Activated naive CD4-positive, alpha-beta T cell treated with anti-CD3 and anti-CD28 coated beads for 36 hours (primary cell): Measurements from ENCODE around the gene SLC25A38. TPM values are rescaled to one million over a fixed set of nuclear protein-coding genes. Genes with fewer than 3 reads are reported as not detected.
"Not testable (repeated sequence)": the region's sequence is repeated elsewhere in the genome, so short reads cannot be mapped to it uniquely, and the experiment has no call there.

Experiments
- CTCF ChIA-PET: fragments of 350-600 bp; sonication (Branson Sonifier 250); formaldehyde crosslinking; loops from one replicate; lab custom pipeline; 2021; ENCODE audit warnings: antibody characterized with exemption; lab: Charles Lee
- DNase-seq: peaks from one replicate; pipeline ENCODE4 v3.0.0-alpha.2; 2020
- H3K27ac Mint-ChIP-seq: one replicate; pipeline ENCODE4 v1.8.0; 2021; ENCODE audit warnings: mild to moderate bottlenecking, mixed read lengths
- H3K27me3 Mint-ChIP-seq: one replicate; pipeline ENCODE4 v1.8.0; 2021; ENCODE audit warnings: low read depth, mixed read lengths
- H3K36me3 Mint-ChIP-seq: one replicate; pipeline ENCODE4 v1.8.0; 2021; ENCODE audit warnings: low read depth, mixed read lengths
- H3K4me1 Mint-ChIP-seq: one replicate; pipeline ENCODE4 v1.8.0; 2021; ENCODE audit warnings: low read depth, mixed read lengths
- H3K4me3 Mint-ChIP-seq: one replicate; pipeline ENCODE4 v1.8.0; 2021; ENCODE audit warnings: mild to moderate bottlenecking, moderate library complexity, mixed read lengths
- H3K9me3 Mint-ChIP-seq: one replicate; pipeline ENCODE4 v1.8.0; 2021; ENCODE audit warnings: mixed read lengths
- intact Hi-C: fragments of 100-400 bp; cut with micrococcal nuclease; formaldehyde crosslinking; loops from one replicate; pipeline ENCODE4 v1.15.1; 2023
- total RNA-seq, 2 experiments: library from RNA; stranded (reverse); gene quantifications; one replicate each; pipeline ENCODE4 v1.2.3, GENCODE V29; 2021

Gene SLC25A38
- total RNA-seq, 2 experiments from 2014 or later = 20.9 to 21.0 TPM

DNA sequence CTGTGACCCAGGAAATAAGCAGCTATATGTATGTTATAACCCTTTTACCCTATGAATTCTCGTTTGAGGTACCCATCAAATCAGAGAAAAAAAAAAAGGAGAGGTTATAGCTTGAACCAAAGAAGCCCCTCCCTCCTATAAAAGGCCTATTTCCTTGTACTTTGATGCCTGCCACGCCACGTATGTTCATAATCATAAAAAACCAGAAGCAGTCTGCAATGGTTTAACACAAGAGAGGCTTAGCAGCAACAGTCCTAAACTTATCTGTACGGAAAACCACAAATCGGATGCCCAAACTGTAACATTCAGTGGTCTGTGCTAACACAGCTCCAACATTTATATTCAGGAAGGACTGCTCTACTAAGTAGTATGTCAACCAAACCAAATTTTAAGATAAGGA, 32.5 kb upstream of the SLC25A38 start:
- no peaks in the 10 kb centered on the region for H3K36me3 Mint-ChIP-seq
- intact Hi-C loops = no loop called here
- H3K4me1 Mint-ChIP-seq = peaks cover 33% of the 10 kb centered on the region
- no peaks in the 10 kb centered on the region for H3K9me3 Mint-ChIP-seq
- H3K27me3 Mint-ChIP-seq = no peaks in the 10 kb centered on the region
- H3K27ac Mint-ChIP-seq = no peak overlapping the region
- no peak overlapping the region for H3K4me3 Mint-ChIP-seq
- no peak for DNase-seq
- CTCF ChIA-PET = interaction anchor here (0.6 to 1.1 kb wide), 2 partner anchors 8 to 12 kb away, joined by 3 to 4 read pairs; no protein-coding TSS in a partner anchor

DNA sequence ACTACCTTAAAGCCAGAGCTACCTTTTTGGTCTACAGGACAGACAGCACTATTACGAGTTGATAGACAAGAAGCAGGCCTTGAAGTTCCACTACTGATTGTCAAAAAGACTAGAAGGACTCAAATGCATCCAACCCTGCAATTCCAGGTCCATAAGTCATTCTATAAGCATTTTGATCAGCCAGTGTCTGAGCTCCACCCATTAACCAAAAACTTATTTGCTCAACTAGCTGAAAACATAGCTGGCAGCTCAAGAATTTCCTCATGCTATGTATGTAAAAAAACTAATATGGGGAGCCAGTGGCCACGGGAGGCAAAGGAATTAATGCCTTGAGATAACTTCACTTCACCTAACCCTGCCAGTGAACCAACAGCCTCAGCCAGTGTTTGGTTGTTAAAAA, 32.0 kb upstream of the SLC25A38 start:
- H3K27ac Mint-ChIP-seq, H3K9me3 Mint-ChIP-seq, H3K4me3 Mint-ChIP-seq, DNase-seq, H3K36me3 Mint-ChIP-seq, H3K27me3 Mint-ChIP-seq, intact Hi-C loops: not testable (repeated sequence)
- H3K4me1 Mint-ChIP-seq = peaks cover 30% of the 10 kb centered on the region
- CTCF ChIA-PET = interaction anchor here (0.6 to 1.1 kb wide), 3 partner anchors 9 to 29 kb away, joined by 3 to 4 read pairs (median 3); no protein-coding TSS in a partner anchor

DNA sequence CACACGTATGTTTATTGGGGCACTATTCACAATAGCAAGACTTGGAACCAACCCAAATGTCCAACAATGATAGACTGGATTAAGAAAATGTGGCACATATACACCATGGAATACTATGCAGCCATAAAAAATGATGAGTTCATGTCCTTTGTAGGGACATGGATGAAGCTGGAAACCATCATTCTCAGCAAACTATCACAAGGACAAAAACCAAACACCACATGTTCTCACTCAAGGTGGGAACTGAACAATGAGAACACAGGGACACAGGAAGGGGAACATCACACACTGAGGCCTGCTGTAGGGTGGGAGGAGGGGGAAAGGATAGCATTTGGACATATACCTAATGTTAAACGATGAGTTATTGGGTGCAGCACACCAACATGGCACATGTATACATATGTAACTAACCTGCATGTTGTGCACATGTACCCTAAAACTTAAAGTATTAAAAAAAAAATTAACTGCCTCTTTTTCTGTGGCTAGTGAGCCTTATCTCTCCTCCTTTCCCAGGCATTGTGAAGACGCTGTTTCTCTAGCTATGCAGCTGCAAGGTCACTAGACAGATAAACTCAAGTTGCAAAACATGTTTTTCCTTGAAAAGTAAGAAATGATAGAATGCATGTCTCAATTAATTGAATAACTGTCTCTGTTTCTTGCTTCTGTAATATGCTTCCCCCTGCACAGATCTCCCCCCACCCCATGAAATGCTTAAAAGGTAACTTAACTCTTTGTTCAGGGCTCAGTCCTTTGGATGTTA, 29.8 kb upstream of the SLC25A38 start:
- H3K27ac Mint-ChIP-seq, DNase-seq, H3K4me3 Mint-ChIP-seq, intact Hi-C loops, H3K27me3 Mint-ChIP-seq, H3K36me3 Mint-ChIP-seq, H3K9me3 Mint-ChIP-seq: not testable (repeated sequence)
- CTCF ChIA-PET = interaction anchor here (1.8 kb wide), 1 partner anchor 24 kb away, joined by 4 read pairs; no protein-coding TSS in a partner anchor
- peaks cover 15% of the 10 kb centered on the region for H3K4me1 Mint-ChIP-seq

DNA sequence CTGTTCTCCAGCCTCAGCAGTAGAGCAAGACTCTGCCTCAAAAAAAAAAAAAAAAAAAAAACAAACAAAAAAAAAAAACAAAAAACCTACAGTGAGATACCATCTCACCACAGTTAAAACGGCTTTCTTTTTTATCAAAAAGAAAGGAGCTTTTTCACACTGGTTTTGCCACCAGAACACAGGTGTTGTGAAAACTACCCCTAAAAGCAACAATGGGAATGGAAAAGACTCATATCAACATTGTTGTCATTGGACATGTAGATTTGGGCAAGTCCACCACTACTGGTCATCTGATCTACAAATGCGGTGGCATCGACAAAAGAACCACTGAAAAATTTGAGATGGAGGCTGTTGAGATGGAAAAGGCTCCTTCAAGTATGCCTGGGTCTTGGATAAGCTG, 24.8 kb upstream of the SLC25A38 start:
- H3K27ac Mint-ChIP-seq = no peak overlapping the region
- intact Hi-C loops = no loop called here
- no peaks in the 10 kb centered on the region for H3K27me3 Mint-ChIP-seq
- H3K4me1 Mint-ChIP-seq = peaks cover 28% of the 10 kb centered on the region
- CTCF ChIA-PET = no interaction called here
- no peak overlapping the region for H3K4me3 Mint-ChIP-seq
- no peak for DNase-seq
- no peaks in the 10 kb centered on the region for H3K9me3 Mint-ChIP-seq
- no peaks in the 10 kb centered on the region for H3K36me3 Mint-ChIP-seq

DNA sequence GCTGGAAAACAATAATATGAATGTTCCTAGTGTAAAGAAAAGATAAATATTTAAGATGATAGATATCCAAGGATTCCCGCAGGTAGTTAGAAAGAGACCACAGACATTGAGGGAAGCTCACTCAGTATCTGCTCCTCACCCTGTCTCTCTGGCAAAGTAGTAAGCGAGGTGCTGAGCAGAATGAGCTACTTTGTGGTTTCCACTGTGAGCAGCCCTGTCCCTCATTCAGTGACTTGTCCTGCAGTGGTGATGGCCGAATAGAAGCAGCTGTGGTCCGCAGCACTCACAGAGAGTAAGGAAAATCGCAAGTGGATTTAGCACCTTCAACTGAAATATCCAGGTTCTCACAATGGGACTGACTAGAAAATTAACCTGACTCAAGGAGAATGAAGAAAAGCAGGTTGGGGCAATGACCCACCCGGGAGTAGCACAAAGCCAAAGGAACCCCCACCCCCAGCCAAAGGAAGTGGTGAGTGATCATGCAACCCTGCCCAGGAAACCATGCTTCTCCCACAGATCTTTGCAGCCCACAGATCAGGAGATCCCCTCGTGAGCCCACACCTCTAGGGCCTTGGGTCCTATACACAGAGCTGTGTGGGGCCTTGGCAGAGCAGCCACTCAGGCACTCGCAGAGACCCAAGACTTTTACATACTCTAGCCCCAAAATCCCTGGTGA, 21.8 kb upstream of the SLC25A38 start:
- peak; percentile 64 for DNase-seq
- no peaks in the 10 kb centered on the region for H3K9me3 Mint-ChIP-seq
- no peak overlapping the region for H3K4me3 Mint-ChIP-seq
- no peaks in the 10 kb centered on the region for H3K27me3 Mint-ChIP-seq
- H3K4me1 Mint-ChIP-seq = peaks cover 28% of the 10 kb centered on the region
- CTCF ChIA-PET = interaction anchor here (0.8 to 3.5 kb wide), 6 partner anchors 14 to 235 kb away, joined by 3 to 12 read pairs (median 3); no protein-coding TSS in a partner anchor
- no peaks in the 10 kb centered on the region for H3K36me3 Mint-ChIP-seq
- intact Hi-C loops = loop anchor here (2.0 kb wide), 1 partner anchor 17 kb away; no protein-coding TSS in a partner anchor
- peak overlapping the region; percentile 46 for H3K27ac Mint-ChIP-seq

DNA sequence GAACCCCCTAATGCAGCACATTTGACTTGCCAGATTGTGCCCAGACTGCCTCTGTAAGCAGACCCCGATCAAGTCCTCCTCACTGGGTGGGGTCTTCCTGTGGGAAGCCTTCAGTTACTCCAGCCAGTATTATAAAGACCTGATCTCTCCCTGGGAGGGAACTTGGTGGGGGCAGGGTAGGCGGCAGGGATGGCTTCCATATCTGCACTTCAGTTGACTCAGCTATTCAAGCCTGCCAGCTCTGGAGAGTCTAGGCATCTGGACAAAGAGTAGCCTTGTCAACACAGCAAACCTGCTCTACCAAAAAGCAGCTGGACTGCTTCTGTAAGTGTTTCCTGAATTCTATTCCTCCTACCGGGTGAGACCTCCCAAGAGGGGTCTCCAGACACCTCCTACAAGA, 21.0 kb upstream of the SLC25A38 start:
- no peak overlapping the region for H3K27ac Mint-ChIP-seq
- intact Hi-C loops = no loop called here

DNA sequence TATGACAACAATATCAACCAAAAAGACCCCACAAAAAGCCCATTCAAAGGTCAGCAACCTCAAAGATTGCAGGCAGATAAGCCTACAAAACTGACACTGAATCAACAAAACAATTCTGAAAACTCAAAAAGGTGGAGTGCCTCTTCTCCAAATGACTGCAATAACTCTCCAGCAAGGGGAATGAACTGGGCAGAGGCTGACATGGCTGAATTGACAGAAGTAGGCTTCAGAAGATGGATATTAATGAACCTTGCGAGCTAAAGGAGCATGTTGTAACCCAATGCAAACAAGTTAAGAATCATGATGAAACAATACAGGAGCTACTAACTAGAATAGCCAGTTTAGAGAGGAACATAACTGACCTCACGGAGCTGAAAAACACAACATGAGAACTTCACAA, 20.4 kb upstream of the SLC25A38 start:
- H3K36me3 Mint-ChIP-seq = no peaks in the 10 kb centered on the region
- H3K27me3 Mint-ChIP-seq = no peaks in the 10 kb centered on the region
- intact Hi-C loops = no loop called here
- DNase-seq = no peak
- no peak overlapping the region for H3K27ac Mint-ChIP-seq
- H3K4me3 Mint-ChIP-seq = no peak overlapping the region
- H3K4me1 Mint-ChIP-seq = peaks cover 26% of the 10 kb centered on the region
- no peaks in the 10 kb centered on the region for H3K9me3 Mint-ChIP-seq
- CTCF ChIA-PET = interaction anchor here (0.7 to 3.5 kb wide), 3 partner anchors 12 to 70 kb away, joined by 4 to 12 read pairs (median 6); no protein-coding TSS in a partner anchor

More for the DNA sequence above, 21.0 kb upstream of the SLC25A38 start:
- H3K9me3 Mint-ChIP-seq = no peaks in the 10 kb centered on the region
- DNase-seq = no peak
- peaks cover 28% of the 10 kb centered on the region for H3K4me1 Mint-ChIP-seq
- no peak overlapping the region for H3K4me3 Mint-ChIP-seq
- H3K27me3 Mint-ChIP-seq = no peaks in the 10 kb centered on the region
- CTCF ChIA-PET = interaction anchor here (0.7 to 3.5 kb wide), 3 partner anchors 12 to 69 kb away, joined by 4 to 12 read pairs (median 6); no protein-coding TSS in a partner anchor
- H3K36me3 Mint-ChIP-seq = no peaks in the 10 kb centered on the region

DNA sequence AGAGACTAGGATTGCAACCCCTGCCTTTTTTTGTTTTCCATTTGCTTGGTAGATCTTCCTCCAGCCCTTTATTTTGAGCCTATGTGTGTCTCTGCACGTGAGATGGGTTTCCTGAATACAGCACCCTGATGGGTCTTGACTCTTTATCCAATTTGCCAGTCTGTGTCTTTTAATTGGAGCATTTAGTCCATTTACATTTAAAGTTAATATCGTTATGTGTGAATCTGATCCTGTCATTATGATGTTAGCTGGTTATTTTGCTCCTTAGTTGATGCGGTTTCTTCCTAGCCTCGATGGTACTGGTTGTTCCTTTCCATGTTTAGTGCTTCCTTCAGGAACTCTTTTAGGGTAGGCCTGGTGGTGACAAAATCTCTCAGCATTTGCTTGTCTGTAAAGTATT, 12.7 kb upstream of the SLC25A38 start:
- H3K4me1 Mint-ChIP-seq, H3K27ac Mint-ChIP-seq, intact Hi-C loops, CTCF ChIA-PET, H3K27me3 Mint-ChIP-seq, H3K4me3 Mint-ChIP-seq, H3K36me3 Mint-ChIP-seq, H3K9me3 Mint-ChIP-seq, DNase-seq: not testable (repeated sequence)

DNA sequence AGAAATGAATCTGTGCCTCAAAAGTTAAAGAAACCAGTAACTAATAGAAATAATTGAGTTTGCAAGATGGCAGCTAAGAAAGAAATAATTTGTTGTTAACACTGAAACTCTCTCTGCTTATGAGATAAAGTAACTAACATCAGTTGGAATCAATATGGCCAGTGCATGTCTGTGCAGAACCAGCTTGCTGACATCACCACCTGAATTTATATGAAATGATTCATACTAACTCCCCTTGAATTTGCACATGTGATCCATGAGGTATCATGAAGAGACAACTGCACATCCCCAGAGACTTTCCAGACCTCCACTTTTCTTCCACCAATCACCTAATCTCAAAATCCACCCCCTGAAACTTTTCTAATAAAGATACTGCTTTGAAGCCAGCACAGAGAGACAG, 10.3 kb upstream of the SLC25A38 start:
- no peaks in the 10 kb centered on the region for H3K27me3 Mint-ChIP-seq
- no peaks in the 10 kb centered on the region for H3K36me3 Mint-ChIP-seq
- H3K27ac Mint-ChIP-seq = no peak overlapping the region
- H3K4me1 Mint-ChIP-seq = no peaks in the 10 kb centered on the region
- H3K4me3 Mint-ChIP-seq = no peak overlapping the region
- CTCF ChIA-PET = interaction anchor here (0.6 to 3.2 kb wide), 4 partner anchors 22 to 158 kb away, joined by 3 to 16 read pairs (median 3); no protein-coding TSS in a partner anchor
- DNase-seq = no peak
- intact Hi-C loops = no loop called here
- peaks cover 3% of the 10 kb centered on the region for H3K9me3 Mint-ChIP-seq

DNA sequence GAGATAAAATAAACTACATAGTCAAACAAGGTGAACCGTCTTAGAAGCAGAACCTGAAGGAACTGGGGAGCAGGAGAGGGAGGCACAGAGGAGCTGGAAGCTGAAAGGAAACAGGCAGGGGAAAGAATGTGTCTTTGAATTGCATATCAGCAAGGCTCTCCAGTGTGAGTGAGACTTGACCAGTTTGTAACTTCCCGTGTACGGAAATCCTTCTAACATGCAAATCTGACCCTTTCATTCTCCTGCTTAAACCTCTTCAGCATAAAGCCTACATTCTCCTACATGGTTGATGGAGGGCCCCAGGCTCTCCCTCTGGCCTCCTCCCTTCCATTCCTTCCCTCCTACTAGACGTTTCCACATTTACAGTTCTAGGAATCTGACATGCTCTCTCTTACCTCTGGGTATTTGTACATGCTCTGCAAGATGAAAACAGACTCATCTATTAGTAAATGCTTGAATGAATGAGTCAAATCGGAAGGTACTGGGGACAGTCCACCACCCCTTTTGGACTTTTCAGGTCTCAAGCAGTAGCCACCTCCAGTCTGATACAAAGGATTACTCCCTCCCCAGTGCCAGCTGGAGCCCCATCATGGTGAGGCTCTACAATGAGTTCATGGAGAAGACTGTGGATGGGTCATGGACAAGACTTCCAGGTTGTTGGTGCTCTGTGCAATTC, 6.1 kb upstream of the SLC25A38 start:
- H3K27me3 Mint-ChIP-seq = no peaks in the 10 kb centered on the region
- no peak overlapping the region for H3K27ac Mint-ChIP-seq
- no peaks in the 10 kb centered on the region for H3K9me3 Mint-ChIP-seq
- DNase-seq = no peak
- intact Hi-C loops = no loop called here
- no peak overlapping the region for H3K4me3 Mint-ChIP-seq
- no peaks in the 10 kb centered on the region for H3K4me1 Mint-ChIP-seq
- H3K36me3 Mint-ChIP-seq = no peaks in the 10 kb centered on the region
- CTCF ChIA-PET = interaction anchor here (0.7 to 5.7 kb wide), 12 partner anchors 14 to 269 kb away, joined by 3 to 81 read pairs (median 6); no protein-coding TSS in a partner anchor

DNA sequence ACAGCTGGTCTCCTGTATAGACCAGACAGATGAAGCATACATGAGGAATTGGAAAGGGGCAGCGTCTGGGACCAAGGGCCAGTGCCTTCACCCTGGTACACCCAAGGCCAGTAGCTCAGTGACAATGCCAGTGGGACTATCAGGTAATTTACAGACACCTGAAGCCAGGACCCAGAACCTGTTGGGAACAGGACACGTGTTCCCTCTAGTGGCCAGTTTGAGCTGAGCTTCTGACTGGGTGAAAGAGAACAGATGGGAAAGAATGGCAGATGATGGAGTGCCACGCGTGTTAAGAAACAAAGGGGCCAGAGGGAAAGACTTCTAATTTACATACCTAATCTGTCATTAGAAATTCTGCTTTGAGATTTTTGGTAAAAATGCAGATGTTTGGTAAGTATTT, 5.1 kb upstream of the SLC25A38 start:
- H3K27ac Mint-ChIP-seq = no peak overlapping the region
- no peak overlapping the region for H3K4me3 Mint-ChIP-seq
- H3K9me3 Mint-ChIP-seq = no peaks in the 10 kb centered on the region
- H3K36me3 Mint-ChIP-seq = no peaks in the 10 kb centered on the region
- CTCF ChIA-PET = interaction anchor here (0.8 to 5.7 kb wide), 18 partner anchors 9 to 270 kb away, joined by 3 to 81 read pairs (median 5); partner anchors contain the start of gene CX3CR1
- peak; percentile 78 for DNase-seq
- intact Hi-C loops = loop anchor here (1.0 to 2.0 kb wide), 3 partner anchors 17 to 188 kb away; no protein-coding TSS in a partner anchor
- peaks cover 4% of the 10 kb centered on the region for H3K4me1 Mint-ChIP-seq
- H3K27me3 Mint-ChIP-seq = no peaks in the 10 kb centered on the region
